Gastrocnemius medialis (tissue), 4 donors: ENCODE measurements around the gene SURF2.

ENCODE experiments used
- POLR2A ChIP-seq, 2 donors: fragments of 450-650 bp; IDR thresholded peaks; one replicate each; pipeline ENCODE4 v1.6.1; 2017; ENCODE audit warnings: antibody characterized with exemption in 2 of 2, mild to moderate bottlenecking in 2 of 2, moderate library complexity in 2 of 2
- TF ChIP-seq, protein P1 (sequence below), 5 experiments: fragments of 450-650 bp in 3 of 5; fragments of 200-600 bp in 2 of 5; sonication (generic) in 2 of 5; IDR thresholded peaks in 4 of 5; conservative IDR thresholded peaks in 1 of 5; 1 replicate in 4 of 5; 2 replicates in 1 of 5; pipeline ENCODE4 v1.5.1; 2016 to 2019; ENCODE audit warnings: antibody characterized with exemption in 5 of 5, mild to moderate bottlenecking in 3 of 5, moderate library complexity in 3 of 5

DNA sequence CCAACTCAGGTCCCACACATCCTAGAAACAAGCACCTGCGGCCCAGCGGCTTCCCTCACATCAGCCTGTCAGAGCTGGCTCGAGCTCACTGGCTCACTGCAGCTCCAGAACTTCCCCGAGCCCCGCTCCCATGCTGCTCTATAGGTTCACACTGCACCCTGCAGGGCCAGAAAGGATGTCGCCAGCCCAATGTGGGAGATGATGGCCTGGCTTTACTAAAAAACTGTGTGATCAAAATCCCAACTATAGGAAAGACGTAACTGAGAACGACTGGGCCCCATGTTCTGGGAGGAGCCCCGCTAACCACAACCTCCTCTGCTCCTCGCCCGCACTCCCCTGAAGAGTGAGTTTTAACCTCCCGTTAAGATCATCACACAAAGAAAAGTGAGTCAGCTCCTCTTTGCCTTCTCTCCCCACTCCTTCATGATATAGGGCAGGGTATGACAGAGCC is 14.9 kb downstream of the SURF2 start:
- TF ChIP-seq, protein P1, sequence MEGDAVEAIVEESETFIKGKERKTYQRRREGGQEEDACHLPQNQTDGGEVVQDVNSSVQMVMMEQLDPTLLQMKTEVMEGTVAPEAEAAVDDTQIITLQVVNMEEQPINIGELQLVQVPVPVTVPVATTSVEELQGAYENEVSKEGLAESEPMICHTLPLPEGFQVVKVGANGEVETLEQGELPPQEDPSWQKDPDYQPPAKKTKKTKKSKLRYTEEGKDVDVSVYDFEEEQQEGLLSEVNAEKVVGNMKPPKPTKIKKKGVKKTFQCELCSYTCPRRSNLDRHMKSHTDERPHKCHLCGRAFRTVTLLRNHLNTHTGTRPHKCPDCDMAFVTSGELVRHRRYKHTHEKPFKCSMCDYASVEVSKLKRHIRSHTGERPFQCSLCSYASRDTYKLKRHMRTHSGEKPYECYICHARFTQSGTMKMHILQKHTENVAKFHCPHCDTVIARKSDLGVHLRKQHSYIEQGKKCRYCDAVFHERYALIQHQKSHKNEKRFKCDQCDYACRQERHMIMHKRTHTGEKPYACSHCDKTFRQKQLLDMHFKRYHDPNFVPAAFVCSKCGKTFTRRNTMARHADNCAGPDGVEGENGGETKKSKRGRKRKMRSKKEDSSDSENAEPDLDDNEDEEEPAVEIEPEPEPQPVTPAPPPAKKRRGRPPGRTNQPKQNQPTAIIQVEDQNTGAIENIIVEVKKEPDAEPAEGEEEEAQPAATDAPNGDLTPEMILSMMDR (IDR thresholded peaks at IDR 0.05 in 4 of 5, conservative IDR thresholded peaks at IDR 0.05 in 1 of 5), result no peak
- no peak for TF ChIP-seq POLR2A (IDR thresholded peaks at IDR 0.05)
